ENCODE data around the gene PCK2. TPM values are rescaled to one million over a fixed set of nuclear protein-coding genes. Genes with fewer than 3 reads are reported as not detected.

PCK2 gene
- total and polyA plus RNA-seq, 2 donors (not counting 3 experiments of a cell fraction or from before 2014, with no cell fraction given) = 23.5 to 24.5 TPM

GRCh38 chr14:24135834-24136683 is 41.9 kb downstream of the PCK2 start, which contains the start of gene PSME1:
TSS of gene PSME1 (plus strand) at chr14:24136194. CDS start at chr14:24136263, 69 bp downstream.
- dilution Hi-C loops (cut with MboI; ENCODE audit: extremely low pct_ligation_motif_present, low sequenced_read_pairs) = no loop called here
- Histone ChIP-seq H3K9me3 (replicated peaks; ENCODE audit: control insufficient read depth, insufficient read depth, low read length) (no peaks in the 10 kb centered on the region), H3K4me2 (ENCODE audit: insufficient read depth, low read length) (peak within 1 kb of the TSS; percentile 67), H3K9ac (replicated peaks; ENCODE audit: extremely low read depth, insufficient read depth, low read length) (peak within 1 kb of the TSS; percentile 79), H3K9me1 (replicated peaks; ENCODE audit: control insufficient read depth, extremely low read depth, insufficient read depth, low read length) (no peaks in the 10 kb centered on the region), H3K4me1 (ENCODE audit: control insufficient read depth, extremely low read depth, insufficient read depth, low read length) (peaks cover 15% of the 10 kb centered on the region), H3K36me3 (ENCODE audit: control insufficient read depth in 2 of 2, extremely low read depth in 1 of 2, insufficient read depth in 2 of 2, low read length in 2 of 2) (peaks cover 6 to 19% of the 10 kb centered on the region in 2 experiments), H3K27ac (ENCODE audit: insufficient read depth, low read depth, low read length) (peak within 1 kb of the TSS; percentile 54), H3K4me3 (replicated peaks in 1 of 3; ENCODE audit: insufficient read depth in 1 of 3, low read depth in 1 of 3, low read length in 3 of 3) (peak within 1 kb of the TSS; percentile 56 to 93 (median 90)), H4K20me1 (replicated peaks; ENCODE audit: control insufficient read depth, extremely low read depth, insufficient read depth, low read length) (no peaks in the 10 kb centered on the region), H2AFZ (ENCODE audit: low read depth, low read length) (peak within 1 kb of the TSS; percentile 99), H3K79me2 (ENCODE audit: control insufficient read depth, insufficient read depth, low read length) (peaks cover 20% of the 10 kb centered on the region), H3K27me3 (ENCODE audit: control insufficient read depth in 2 of 2, insufficient read depth in 2 of 2, low read length in 2 of 2) (no peaks in the 10 kb centered on the region)
- TF ChIP-seq, protein P1, sequence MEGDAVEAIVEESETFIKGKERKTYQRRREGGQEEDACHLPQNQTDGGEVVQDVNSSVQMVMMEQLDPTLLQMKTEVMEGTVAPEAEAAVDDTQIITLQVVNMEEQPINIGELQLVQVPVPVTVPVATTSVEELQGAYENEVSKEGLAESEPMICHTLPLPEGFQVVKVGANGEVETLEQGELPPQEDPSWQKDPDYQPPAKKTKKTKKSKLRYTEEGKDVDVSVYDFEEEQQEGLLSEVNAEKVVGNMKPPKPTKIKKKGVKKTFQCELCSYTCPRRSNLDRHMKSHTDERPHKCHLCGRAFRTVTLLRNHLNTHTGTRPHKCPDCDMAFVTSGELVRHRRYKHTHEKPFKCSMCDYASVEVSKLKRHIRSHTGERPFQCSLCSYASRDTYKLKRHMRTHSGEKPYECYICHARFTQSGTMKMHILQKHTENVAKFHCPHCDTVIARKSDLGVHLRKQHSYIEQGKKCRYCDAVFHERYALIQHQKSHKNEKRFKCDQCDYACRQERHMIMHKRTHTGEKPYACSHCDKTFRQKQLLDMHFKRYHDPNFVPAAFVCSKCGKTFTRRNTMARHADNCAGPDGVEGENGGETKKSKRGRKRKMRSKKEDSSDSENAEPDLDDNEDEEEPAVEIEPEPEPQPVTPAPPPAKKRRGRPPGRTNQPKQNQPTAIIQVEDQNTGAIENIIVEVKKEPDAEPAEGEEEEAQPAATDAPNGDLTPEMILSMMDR (IDR thresholded peaks at IDR 0.05; ENCODE audit: extremely low read depth in 1 of 2, insufficient read depth in 1 of 2, low read depth in 1 of 2, low read length in 2 of 2) = no peak
- no peak for TF ChIP-seq MAX (IDR thresholded peaks at IDR 0.05; ENCODE audit: insufficient read depth, insufficient read length)
- no peak for TF ChIP-seq FOS (IDR thresholded peaks at IDR 0.05; ENCODE audit: borderline replicate concordance, insufficient read depth, low read length)
- peak; percentile 78 for TF ChIP-seq POLR2A (IDR thresholded peaks at IDR 0.05; ENCODE audit: low read depth, low read length)
- peak; percentile 58 for TF ChIP-seq POLR2AphosphoS5 (IDR thresholded peaks at IDR 0.05; ENCODE audit: insufficient read depth, low read depth, low read length)
- FAIRE-seq = peak; percentile 94
- ChIA-PET CTCF (interaction anchor here (0.8 to 2.6 kb wide), 9 partner anchors 10 to 197 kb away, joined by 3 to 15 read pairs (median 9); partner anchors contain the start of genes DCAF11, IRF9, NRL and PSME2), POLR2A (interaction anchor here (1.2 to 1.5 kb wide), 2 partner anchors 11 to 21 kb away, joined by 8 to 10 read pairs; partner anchors contain the start of genes DCAF11, NRL, PSME2 and RNF31)
- peak; percentile 92 for DNase-seq (ENCODE audit: low read depth, low spot score)
- intact Hi-C loops (cut with micrococcal nuclease) = loop anchor here (1.0 kb wide), 3 partner anchors 11 to 41 kb away; partner anchors contain the start of genes DCAF11, NRL and RNF31
- no TSS peak for BruUV-seq (replicated peaks)
